LoVo (cell line): ENCODE results near the gene BTBD18.
A peak's percentile ranks its signal among the peaks of the same experiment; 100 is the strongest.

Experiments used
- DNase-seq: peaks from one replicate; pipeline ENCODE4 v3.0.0-alpha.2; 2016; ENCODE audit warnings: low spot score

BTBD18 gene, protein sequence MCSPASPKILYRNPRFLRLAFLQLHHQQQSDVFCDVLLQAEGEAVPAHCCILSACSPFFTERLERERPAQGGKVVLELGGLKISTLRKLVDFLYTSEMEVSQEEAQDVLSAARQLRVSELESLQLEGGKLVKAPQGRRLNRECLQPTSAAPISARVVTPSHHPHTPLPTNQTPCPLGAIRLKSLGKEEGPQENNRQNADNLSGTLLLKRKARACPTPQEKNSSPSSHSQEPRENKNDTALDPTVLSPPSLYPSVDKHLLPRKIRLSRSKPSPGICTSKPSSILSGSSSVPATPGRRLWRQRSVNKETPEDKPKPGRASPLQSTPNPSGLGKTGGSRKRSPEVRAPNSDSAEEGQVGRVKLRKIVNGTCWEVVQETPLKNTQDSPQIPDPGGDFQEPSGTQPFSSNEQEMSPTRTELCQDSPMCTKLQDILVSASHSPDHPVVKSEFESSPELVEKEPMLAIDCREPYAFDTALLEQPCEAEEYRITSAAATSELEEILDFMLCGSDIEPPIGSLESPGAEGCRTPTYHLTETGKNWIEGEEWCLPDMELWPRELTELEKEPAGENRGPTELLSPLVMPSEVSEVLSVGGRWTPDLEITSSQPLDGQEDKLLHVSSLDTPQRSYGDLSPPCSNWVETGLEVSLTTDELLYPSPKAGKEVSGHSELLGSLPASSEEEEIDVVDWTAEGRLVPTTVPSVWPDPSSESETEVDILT

DNA sequence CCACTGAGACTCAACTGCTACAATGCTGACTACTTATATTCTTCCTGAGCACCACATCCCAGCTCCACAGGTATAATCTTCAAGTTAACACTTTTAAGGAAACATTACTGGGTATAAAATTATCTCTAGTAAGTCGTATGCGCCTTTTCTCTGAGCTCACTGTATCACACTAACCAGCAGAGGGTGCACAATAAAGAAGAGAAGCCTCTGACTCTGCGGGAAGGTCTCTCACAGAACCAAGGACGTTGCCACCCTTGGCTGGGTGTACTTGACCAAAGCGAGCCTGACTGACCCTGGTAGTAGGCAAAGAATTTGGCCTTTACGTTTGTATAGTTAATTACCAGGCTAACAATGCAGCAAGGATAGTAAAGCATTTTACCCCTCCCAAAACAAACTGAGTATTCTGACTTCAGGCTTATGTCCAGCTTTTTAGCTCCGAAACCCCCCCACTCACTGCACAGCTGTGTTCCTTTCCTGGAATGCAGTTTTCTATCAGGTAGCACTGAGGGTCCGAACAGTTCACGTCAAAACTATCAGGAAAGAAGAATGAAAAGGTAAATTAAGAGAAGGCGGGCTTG lies at the start of gene BTBD18:
Gene BTBD18, minus strand, starts transcription at position 144 of the 578 bp plus-strand sequence. CDS start 631 bp downstream, outside the sequence.
- peak; percentile 20 for DNase-seq

- no peak for DNase-seq
Measured at GRCh38 chr11:57801183-57801485, 49.5 kb upstream of the BTBD18 start.

DNA sequence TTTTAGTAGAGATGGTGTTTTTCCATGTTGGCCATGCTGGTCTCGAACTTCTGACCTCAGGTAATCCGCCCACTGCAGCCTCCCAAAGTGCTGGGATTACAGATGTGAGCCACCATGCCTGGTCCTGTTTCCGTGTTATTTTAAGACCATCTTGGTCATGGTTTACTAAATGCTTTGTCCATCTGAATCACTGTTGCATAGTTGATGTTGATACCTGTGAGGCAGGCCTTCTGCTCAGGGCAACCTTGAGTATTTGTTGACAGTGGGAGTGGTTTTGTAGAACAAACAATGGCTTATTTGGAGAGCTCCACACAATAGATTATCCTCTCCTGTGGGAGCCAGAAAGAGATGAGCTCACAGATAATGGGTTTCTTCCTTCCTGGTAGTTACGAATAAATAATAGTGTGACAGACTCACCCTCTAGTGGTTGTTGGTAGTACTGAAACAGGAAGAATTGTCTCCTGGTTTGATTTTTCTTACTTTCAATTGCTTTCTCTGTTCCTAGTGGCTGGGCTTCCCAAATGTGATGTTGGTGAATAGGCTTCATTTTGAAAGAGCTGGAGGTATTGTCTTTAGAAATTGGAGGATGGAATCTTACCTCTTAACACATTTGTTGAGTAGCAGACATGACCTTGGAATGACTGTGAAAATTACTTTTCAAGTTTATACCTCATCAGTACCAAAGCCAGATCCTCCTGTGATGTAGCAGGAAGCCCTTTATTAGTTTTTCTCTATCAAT lies 49.0 kb upstream of the BTBD18 start:
- DNase-seq, result peak; percentile 86

- DNase-seq, result peak; percentile 89
Measured at GRCh38 chr11:57798905-57799559, 47.4 kb upstream of the BTBD18 start.

GRCh38 chr11:57793351-57794115 lies 41.9 kb upstream of the BTBD18 start:
- DNase-seq, result no peak

- peak; percentile 58 for DNase-seq
Measured at GRCh38 chr11:57792870-57793269, 41.3 kb upstream of the BTBD18 start.

DNA sequence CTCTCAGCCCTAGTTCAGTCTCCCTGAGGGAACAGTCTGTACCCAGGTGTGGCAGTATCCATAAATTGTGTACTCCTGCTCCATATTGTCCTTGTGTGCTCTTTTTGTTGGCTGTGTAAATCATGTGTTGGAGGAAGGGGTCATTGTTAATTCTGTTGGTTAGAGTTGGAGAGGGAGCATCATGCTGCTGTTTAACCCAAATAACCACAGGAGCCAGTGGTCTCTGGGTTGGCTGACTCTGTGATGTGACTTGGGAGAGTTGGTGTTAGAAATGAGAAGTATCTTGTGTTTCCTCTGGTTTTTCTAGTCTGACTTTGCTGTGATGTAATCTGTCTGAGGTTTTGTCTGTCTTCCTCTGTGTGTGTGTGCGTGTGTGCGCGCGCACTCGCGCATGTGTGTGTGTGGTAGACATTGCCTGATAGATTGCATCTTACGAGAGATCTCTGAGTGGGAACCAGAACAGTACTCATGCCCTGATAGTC lies 40.5 kb upstream of the BTBD18 start:
- no peak for DNase-seq

- DNase-seq, result no peak
Measured at GRCh38 chr11:57791321-57792059, 39.9 kb upstream of the BTBD18 start.

DNA sequence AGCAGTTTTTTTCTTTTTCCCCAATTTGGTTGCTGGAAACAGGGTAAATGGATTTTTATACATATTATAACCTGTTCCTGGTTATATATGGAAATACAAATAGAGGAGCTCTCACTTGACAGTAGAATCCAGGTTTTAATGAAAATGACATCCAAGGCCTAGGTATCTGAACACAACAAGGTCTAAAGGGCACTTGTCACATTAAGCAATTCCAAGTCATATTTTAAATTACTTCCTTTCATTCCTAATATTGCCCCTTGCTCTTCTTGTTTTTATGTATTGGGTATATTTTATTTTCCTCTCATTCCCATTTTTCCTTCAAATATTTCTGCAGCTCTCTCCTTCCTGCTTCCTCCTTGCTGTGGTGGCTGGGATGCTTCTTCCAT lies 37.1 kb upstream of the BTBD18 start:
- no peak for DNase-seq

DNA sequence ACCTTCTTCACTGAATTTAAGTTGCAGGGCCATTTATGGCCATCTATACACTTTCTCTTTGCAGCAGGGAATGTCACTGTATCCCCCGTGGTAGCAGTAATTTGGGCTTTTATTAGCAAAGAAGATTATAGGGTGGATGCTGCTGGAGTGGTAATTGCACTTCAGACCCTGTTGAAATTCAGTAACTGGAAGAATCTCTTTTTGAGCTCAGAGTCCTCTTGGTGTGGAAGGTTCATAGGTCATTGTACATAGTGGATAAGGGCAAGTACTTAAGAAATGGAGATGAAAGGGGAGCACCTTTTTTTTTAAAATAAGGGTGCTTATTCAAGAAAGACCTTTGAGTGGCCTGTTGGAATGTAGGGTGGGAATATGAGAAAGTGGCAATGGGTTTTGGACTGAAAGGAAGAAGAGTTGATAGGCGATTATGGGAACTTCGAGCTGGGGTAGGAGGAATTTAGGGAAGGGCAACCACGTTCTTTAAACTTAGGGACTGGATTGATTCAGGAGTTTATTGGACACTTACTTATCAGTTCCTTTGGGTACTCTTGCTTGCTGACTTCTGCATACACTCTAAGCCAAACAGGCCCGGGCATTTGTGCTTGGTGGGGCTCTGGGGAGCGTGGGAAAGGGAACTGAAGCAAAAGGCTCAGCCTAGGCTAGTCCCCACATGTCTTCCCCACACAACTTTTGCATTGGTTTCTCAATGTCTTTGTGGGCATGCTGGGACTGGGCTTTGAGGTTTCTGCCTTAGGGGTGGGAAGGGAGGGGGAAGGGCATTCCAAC lies 36.5 kb upstream of the BTBD18 start:
- no peak for DNase-seq

GRCh38 chr11:57787006-57787604 lies 35.5 kb upstream of the BTBD18 start:
- no peak for DNase-seq

- DNase-seq, result peak; percentile 15
Measured at GRCh38 chr11:57786436-57786835, 34.8 kb upstream of the BTBD18 start.

DNA sequence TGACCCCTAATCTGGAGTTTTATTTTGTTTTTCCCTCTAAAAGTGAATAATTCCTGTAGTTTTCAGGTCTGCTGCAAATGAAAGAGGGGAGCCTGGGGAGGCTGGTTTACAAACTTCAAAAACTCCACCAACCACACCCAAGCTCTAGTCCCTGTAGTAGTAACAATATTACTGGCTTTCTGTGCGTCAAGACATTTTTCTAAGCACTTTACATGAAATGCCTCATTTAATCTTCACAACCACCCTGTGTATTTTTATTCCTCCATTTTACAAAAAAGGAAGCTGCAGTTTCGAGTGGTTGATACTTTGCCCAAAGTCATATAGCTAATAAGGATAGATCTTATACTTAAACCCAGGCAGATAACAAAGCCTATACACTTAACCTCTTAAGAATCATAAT lies 33.5 kb upstream of the BTBD18 start:
- no peak for DNase-seq

DNA sequence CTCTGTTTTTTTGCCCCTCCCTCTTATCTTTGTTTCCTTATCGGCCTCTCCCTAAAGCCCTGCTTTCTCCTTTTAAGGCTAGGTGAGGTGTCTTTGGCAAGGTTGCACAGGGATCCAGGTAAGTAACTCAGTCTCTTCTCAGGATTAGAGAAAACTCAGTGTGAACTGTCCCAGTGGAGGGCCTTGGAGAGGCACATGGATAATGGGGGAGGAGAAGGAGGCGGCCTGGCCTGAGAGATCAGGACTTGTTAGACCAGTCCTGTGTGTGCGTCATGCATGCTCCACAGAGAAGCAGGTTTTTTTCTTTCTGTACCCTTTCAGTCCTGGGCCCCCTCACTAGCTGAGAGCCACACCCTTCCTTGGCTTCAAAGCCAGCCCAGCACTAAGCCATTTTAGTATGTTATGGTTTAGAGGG lies 29.9 kb upstream of the BTBD18 start:
- DNase-seq, result peak; percentile 84

- no peak for DNase-seq
Measured at GRCh38 chr11:57779276-57779675, 27.7 kb upstream of the BTBD18 start.

DNA sequence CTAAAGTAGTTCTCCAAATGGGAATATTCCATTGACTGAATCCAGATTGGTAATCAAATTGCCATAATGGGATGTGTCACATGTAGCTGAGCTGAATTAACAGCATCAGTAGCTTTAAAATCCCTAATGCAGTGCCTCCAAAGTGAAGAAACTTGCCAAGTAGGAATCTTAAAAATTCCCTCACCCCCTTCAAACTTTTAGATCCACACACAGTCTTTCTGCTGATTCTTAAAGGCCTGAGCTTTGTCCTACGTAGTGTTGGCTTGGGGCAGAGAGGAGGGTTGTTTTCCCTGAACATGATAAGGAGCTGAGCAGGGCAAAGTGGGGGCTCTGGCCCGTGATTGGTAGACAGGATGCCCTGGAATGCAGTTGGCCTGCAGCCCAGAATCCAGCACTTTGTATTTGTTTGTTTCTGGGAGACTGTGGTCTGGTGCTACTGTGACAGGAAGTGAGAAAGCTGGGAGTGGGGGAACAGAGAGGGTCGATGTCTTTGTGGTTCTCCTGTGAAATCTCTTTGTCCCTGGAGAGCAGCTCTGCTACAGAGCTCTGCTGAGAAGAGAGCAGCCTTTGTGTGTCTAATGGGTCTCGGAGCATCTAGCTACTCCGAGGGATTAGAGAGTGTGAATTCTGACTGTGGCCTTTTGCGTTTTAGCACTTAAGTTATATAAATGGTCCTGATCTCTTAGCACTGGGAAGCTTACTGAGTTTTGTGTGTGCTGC lies 26.9 kb upstream of the BTBD18 start:
- DNase-seq, result peak; percentile 95

DNA sequence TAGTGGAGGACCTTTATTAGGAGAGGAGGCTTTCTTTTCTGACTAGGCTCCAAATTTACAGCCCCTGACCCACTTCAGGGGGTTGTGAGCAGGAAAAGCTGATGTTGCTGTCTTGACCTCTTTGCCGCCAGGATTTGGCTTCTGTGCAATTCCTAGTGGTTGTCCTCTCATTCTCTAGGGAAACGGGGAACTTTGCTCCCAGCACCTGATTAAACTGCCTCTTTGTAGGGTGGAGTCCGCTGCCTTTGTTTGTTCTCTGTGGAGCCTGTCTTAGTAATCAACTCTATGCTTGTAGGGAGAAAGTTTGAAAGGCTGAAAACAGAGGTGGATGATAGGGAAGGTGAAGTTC lies 26.3 kb upstream of the BTBD18 start:
- peak; percentile 79 for DNase-seq

GRCh38 chr11:57776577-57777210 lies 25.1 kb upstream of the BTBD18 start:
- no peak for DNase-seq
